DOHH2 (cell line): ENCODE results near the gene GRB2.

Experiments used
- CTCF ChIP-seq: fragments of 200-600 bp; sonication (generic); IDR thresholded peaks from one replicate; pipeline ENCODE4 v1.5.1; 2014; ENCODE audit warnings: antibody characterized with exemption, mild to moderate bottlenecking, low read depth, low read length; ENCODE audit not compliant: poor library complexity, severe bottlenecking
- EZH2phosphoT487 ChIP-seq: fragments of 200-600 bp; sonication (generic); IDR thresholded peaks from 2 replicates; pipeline ENCODE4 v1.6.1; 2017; ENCODE audit warnings: borderline replicate concordance, mild to moderate bottlenecking, antibody characterized with exemption, low read length, moderate library complexity, mixed read lengths

- no peak for TF ChIP-seq CTCF
- TF ChIP-seq EZH2phosphoT487 = no peak
These were observed 11.8 kb downstream of the GRB2 start for GRCh38 chr17:75393523-75394331.
